GM23338 (cell line): Measurements from ENCODE around the gene SPIRE2. TPM values are rescaled to one million over a fixed set of nuclear protein-coding genes. Genes with fewer than 3 reads are reported as not detected.

Experiments used
- ATAC-seq: fragments of 200-7000 bp; cut with Tn5 transposase; 3 replicates; pipeline ENCODE4 v1.9.1; 2020
- DNase-seq: peaks from one replicate; pipeline ENCODE4 v3.0.0-alpha.2; 2015; ENCODE audit warnings: low spot score
- H2AFZ ChIP-seq: fragments of 200-600 bp; sonication (generic); 2 replicates; pipeline ENCODE4 v1.8.0; 2016; ENCODE audit warnings: antibody characterized with exemption, mild to moderate bottlenecking, moderate library complexity
- H3F3A ChIP-seq: fragments of 200-600 bp; sonication (generic); replicated peaks from 2 replicates; pipeline ENCODE4 v1.8.0; 2017; ENCODE audit warnings: antibody characterized with exemption, mixed run types, low read depth
- H3K27ac ChIP-seq: fragments of 200-600 bp; sonication (generic); 2 replicates; pipeline ENCODE4 v1.6.1; 2016; ENCODE audit warnings: low read depth
- H3K27me3 ChIP-seq: fragments of 200-600 bp; sonication (generic); 2 replicates; pipeline ENCODE4 v1.8.0; 2016; ENCODE audit warnings: mild to moderate bottlenecking, mixed run types, moderate library complexity; ENCODE audit not compliant: insufficient read depth
- H3K36me3 ChIP-seq: fragments of 200-600 bp; sonication (generic); 2 replicates; pipeline ENCODE4 v1.8.0; 2016; ENCODE audit warnings: mild to moderate bottlenecking; ENCODE audit not compliant: insufficient read depth
- H3K4me1 ChIP-seq: fragments of 200-600 bp; sonication (generic); 2 replicates; pipeline ENCODE4 v1.8.0; 2016; ENCODE audit warnings: mild to moderate bottlenecking, moderate library complexity; ENCODE audit not compliant: insufficient read depth
- H3K4me2 ChIP-seq: fragments of 200-600 bp; sonication (generic); 2 replicates; pipeline ENCODE4 v1.7.1; 2017; ENCODE audit warnings: mixed run types
- H3K4me3 ChIP-seq: fragments of 200-600 bp; sonication (generic); 2 replicates; pipeline ENCODE4 v1.6.1; 2016; ENCODE audit warnings: mixed run types
- H3K79me2 ChIP-seq: fragments of 200-600 bp; sonication (generic); replicated peaks from 2 replicates; pipeline ENCODE4 v1.8.0; 2017; ENCODE audit warnings: mild to moderate bottlenecking; ENCODE audit not compliant: insufficient read depth
- H3K9me2 ChIP-seq: fragments of 200-600 bp; sonication (generic); 2 replicates; pipeline ENCODE4 v1.8.0; 2017; ENCODE audit not compliant: insufficient read depth
- H4K20me1 ChIP-seq: fragments of 200-600 bp; sonication (generic); replicated peaks from 2 replicates; pipeline ENCODE4 v1.8.0; 2017; ENCODE audit warnings: mild to moderate bottlenecking; ENCODE audit not compliant: insufficient read depth
- H3K27ac Mint-ChIP-seq: 2 replicates; pipeline ENCODE4 v1.8.0; 2020; ENCODE audit warnings: inconsistent platforms, mild to moderate bottlenecking, moderate library complexity, mixed read lengths
- H3K27me3 Mint-ChIP-seq: 3 replicates; pipeline ENCODE4 v1.8.0; 2022; ENCODE audit warnings: low read depth, mild to moderate bottlenecking, moderate library complexity, mixed read lengths, inconsistent platforms; ENCODE audit not compliant: insufficient read depth, poor library complexity
- H3K36me3 Mint-ChIP-seq: 3 replicates; pipeline ENCODE4 v1.8.0; 2021; ENCODE audit warnings: low read depth, mild to moderate bottlenecking, inconsistent platforms, moderate library complexity, mixed read lengths
- H3K4me1 Mint-ChIP-seq: 3 replicates; pipeline ENCODE4 v1.8.0; 2020; ENCODE audit warnings: mild to moderate bottlenecking, inconsistent platforms, mixed read lengths
- H3K4me3 Mint-ChIP-seq: 3 replicates; pipeline ENCODE4 v1.8.0; 2021; ENCODE audit warnings: moderate library complexity, mild to moderate bottlenecking, inconsistent platforms, mixed read lengths
- H3K9me3 Mint-ChIP-seq: 3 replicates; pipeline ENCODE4 v1.8.0; 2020; ENCODE audit warnings: moderate library complexity, mild to moderate bottlenecking, inconsistent platforms, mixed read lengths
- EZH2phosphoT487 ChIP-seq: fragments of 200-600 bp; sonication (generic); IDR thresholded peaks from one replicate; pipeline ENCODE4 v1.8.1; 2018; ENCODE audit warnings: antibody characterized with exemption; ENCODE audit not compliant: unreplicated experiment
- JUNB ChIP-seq: IDR thresholded peaks from one replicate; pipeline ENCODE4 v1.6.1; 2016; ENCODE audit warnings: antibody characterized with exemption; ENCODE audit not compliant: unreplicated experiment
- NANOG ChIP-seq: IDR thresholded peaks from 2 replicates; pipeline ENCODE4 v1.6.1; 2016; ENCODE audit warnings: antibody characterized with exemption, borderline replicate concordance
- REST ChIP-seq: IDR thresholded peaks from one replicate; pipeline ENCODE4 v1.6.1; 2018; ENCODE audit warnings: antibody characterized with exemption; ENCODE audit not compliant: unreplicated experiment
- STAT1 ChIP-seq: IDR thresholded peaks from one replicate; pipeline ENCODE4 v1.6.1; 2016; ENCODE audit warnings: antibody characterized with exemption; ENCODE audit not compliant: unreplicated experiment
- ZNF114 ChIP-seq: fragments of 250-450 bp; sonication (Bioruptor Pico); IDR thresholded peaks from 2 replicates; pipeline ENCODE4 v1.5.0; 2020; ENCODE audit warnings: mild to moderate bottlenecking, moderate library complexity
- ZNF331 ChIP-seq: fragments of 250-450 bp; sonication (Bioruptor Pico); IDR thresholded peaks from 2 replicates; pipeline ENCODE4 v1.5.0; 2020; ENCODE audit warnings: low read depth, mild to moderate bottlenecking, moderate library complexity
- ZNF462 ChIP-seq: fragments of 250-450 bp; sonication (Bioruptor Pico); IDR thresholded peaks from 2 replicates; pipeline ENCODE4 v1.5.0; 2020; ENCODE audit warnings: mild to moderate bottlenecking, moderate library complexity
- polyA plus RNA-seq: library from polyadenylated mRNA; unstranded; fragments of >200 nt; fragmentation: Nextera tagmentation; extraction: Ambion mirVana; gene quantifications from 2 replicates; pipeline ENCODE4 v1.2.1, GENCODE V29; 2016
- total RNA-seq: library from RNA; depleted of rRNA; stranded (reverse); fragments of >200 nt; shearing (Covaris generic); gene quantifications from 2 replicates; pipeline ENCODE4 v1.2.3, GENCODE V29; 2014

SPIRE2 gene
- total and polyA plus RNA-seq, 2 experiments from 2014 or later, result 5.0 to 15.2 TPM

GRCh38 chr16:89822188-89823086 lies 5.8 kb upstream of the SPIRE2 start:
- Mint-ChIP-seq H3K9me3 (peaks cover 14% of the 10 kb centered on the region; the same call in 2 of the 3 replicates), H3K4me1 (peaks cover 26% of the 10 kb centered on the region; the same call in 2 of the 3 replicates), H3K36me3 (peaks cover 26% of the 10 kb centered on the region), H3K27ac (no peak overlapping the region), H3K4me3 (no peak overlapping the region), H3K27me3 (peaks cover 23% of the 10 kb centered on the region)
- H3K27me3 ChIP-seq, result no peaks in the 10 kb centered on the region
- no peaks in the 10 kb centered on the region; the same call in 1 of the 2 replicates for H3K79me2 ChIP-seq
- H3K4me1 ChIP-seq, result peaks cover 15% of the 10 kb centered on the region
- peak overlapping the region; percentile 57; the same call in 1 of the 2 replicates for H3K4me2 ChIP-seq
- peak; percentile 13 for ATAC-seq
- H3K9me2 ChIP-seq, result no peaks in the 10 kb centered on the region
- TF ChIP-seq EZH2phosphoT487, result no peak
- peaks cover 5% of the 10 kb centered on the region; the same call in 1 of the 2 replicates for H3F3A ChIP-seq
- no peak overlapping the region for H3K4me3 ChIP-seq
- H3K27ac ChIP-seq, result no peak overlapping the region
- no peak overlapping the region for H2AFZ ChIP-seq
- no peak for DNase-seq
- H4K20me1 ChIP-seq, result peaks cover 3% of the 10 kb centered on the region; the same call in 1 of the 2 replicates
- no peaks in the 10 kb centered on the region for H3K36me3 ChIP-seq

DNA sequence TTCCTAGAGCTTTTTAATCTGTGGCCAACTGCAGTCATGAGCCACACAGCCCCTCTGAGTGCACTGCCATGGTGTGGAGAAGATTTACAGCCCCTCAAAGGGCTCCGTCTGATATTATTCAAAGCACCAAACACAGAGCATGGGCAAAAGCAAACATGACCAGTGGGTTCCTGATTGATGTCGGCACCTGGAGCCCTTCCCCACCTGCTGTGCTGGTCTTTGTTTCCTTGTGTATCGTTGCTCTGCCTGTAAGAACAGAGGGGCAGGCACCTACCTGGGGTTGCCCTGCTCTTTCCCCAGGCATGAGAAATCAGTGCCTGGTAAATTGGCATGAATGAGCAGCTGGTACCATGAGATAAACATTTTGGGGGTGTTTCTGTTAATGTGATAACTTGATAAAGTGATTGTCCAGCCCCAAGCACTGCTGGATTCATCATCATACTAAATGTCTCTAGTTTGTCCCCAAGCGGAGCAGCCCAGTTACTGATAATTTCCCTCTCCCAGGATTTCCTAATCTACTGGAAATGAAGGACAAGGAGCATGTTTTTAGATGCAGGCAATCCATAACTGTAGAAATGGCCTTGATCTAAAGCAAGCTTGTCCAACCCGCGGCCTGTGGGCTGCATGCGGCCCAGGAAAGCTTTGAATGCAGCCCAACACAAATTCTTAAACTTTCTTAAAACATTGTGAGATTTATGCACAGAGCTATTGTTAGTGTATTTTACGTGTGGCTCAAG lies 5.0 kb upstream of the SPIRE2 start:
- H3K27me3 Mint-ChIP-seq, result peaks cover 21% of the 10 kb centered on the region
- H3K4me1 ChIP-seq, result peaks cover 15% of the 10 kb centered on the region
- H3K36me3 Mint-ChIP-seq, result peaks cover 19% of the 10 kb centered on the region; the same call in 2 of the 3 replicates
- H3F3A ChIP-seq, result 0 out of 2 replicates have a peak, but pooled peaks cover 5% of the 10 kb centered on the region
- peak overlapping the region; percentile 57; the same call in 1 of the 2 replicates for H3K4me2 ChIP-seq
- H3K36me3 ChIP-seq, result no peaks in the 10 kb centered on the region
- DNase-seq (peak; percentile 61), ATAC-seq (peak; percentile 64)
- no peak overlapping the region for H3K4me3 ChIP-seq
- peaks cover 22% of the 10 kb centered on the region; the same call in 2 of the 3 replicates for H3K4me1 Mint-ChIP-seq
- no peak overlapping the region for H2AFZ ChIP-seq
- H3K79me2 ChIP-seq, result no peaks in the 10 kb centered on the region
- H3K27ac Mint-ChIP-seq, result no peak overlapping the region
- H3K27me3 ChIP-seq, result no peaks in the 10 kb centered on the region
- peaks cover 3% of the 10 kb centered on the region; the same call in 1 of the 2 replicates for H4K20me1 ChIP-seq
- H3K9me2 ChIP-seq, result no peaks in the 10 kb centered on the region
- no peak overlapping the region for H3K4me3 Mint-ChIP-seq
- H3K9me3 Mint-ChIP-seq, result peaks cover 6% of the 10 kb centered on the region; the same call in 1 of the 3 replicates
- H3K27ac ChIP-seq, result peak overlapping the region; percentile 63; the same call in 1 of the 2 replicates
- TF ChIP-seq STAT1 (no peak), NANOG (no peak), ZNF331 (CRISPR knock-in tag) (no peak), ZNF114 (CRISPR knock-in tag) (no peak), JUNB (no peak), REST (no peak), ZNF462 (CRISPR knock-in tag) (no peak)
